Measurements from ENCODE around the gene DTX3. TPM values are rescaled to one million over a fixed set of nuclear protein-coding genes. Genes with fewer than 3 reads are reported as not detected.

Gene DTX3
- total and polyA plus RNA-seq, 3 experiments from 2014 or later, result 7.2 to 18.3 (median 16.7) TPM

- peaks cover 29% of the 10 kb centered on the region for H3K4me1 ChIP-seq (ENCODE audit: insufficient read depth, low read length)
- no peak for DNase-seq
- ChIA-PET CTCF (interaction anchor here (0.8 to 3.0 kb wide), 3 partner anchors 16 to 22 kb away, joined by 3 to 12 read pairs (median 4); no protein-coding TSS in a partner anchor), POLR2A (no interaction called here)
- H3K4me3 ChIP-seq (ENCODE audit: low read length), result peak overlapping the region; percentile 69
- H3K9me3 Mint-ChIP-seq, result no peaks in the 10 kb centered on the region
- peaks cover 12% of the 10 kb centered on the region for H3K36me3 ChIP-seq (ENCODE audit: insufficient read depth, low read length)
- no peaks in the 10 kb centered on the region for H3K27me3 ChIP-seq (ENCODE audit: insufficient read depth, low read length, poor library complexity, severe bottlenecking)
- peaks cover 0 to 44% (median 21%) of the 10 kb centered on the region in 3 donors for H3K36me3 Mint-ChIP-seq
- H3K9me3 ChIP-seq (ENCODE audit: low read length), result no peaks in the 10 kb centered on the region
- H3K27me3 Mint-ChIP-seq, result peaks cover 0 to under 1% of the 10 kb centered on the region in 2 donors
- no peak overlapping the region for H3K27ac ChIP-seq (ENCODE audit: low read depth, low read length)
- peak overlapping the region in 6 of 8 donors; percentile 80 to 96 (median 90) for H3K27ac Mint-ChIP-seq
- peaks cover 32 to 43% (median 37%) of the 10 kb centered on the region in 3 donors for H3K4me1 Mint-ChIP-seq
- H3K4me3 Mint-ChIP-seq, result peak overlapping the region; percentile 85 to 94 (median 88)
Observed at GRCh38 chr12:57604992-57605810, 577 bp downstream of the DTX3 start.

GRCh38 chr12:57605811-57606311, 1.2 kb downstream of the DTX3 start:
- no peak for DNase-seq
- ChIA-PET CTCF (interaction anchor here (0.6 to 3.0 kb wide), 4 partner anchors 13 to 165 kb away, joined by 3 to 12 read pairs (median 4); no protein-coding TSS in a partner anchor), POLR2A (interaction anchor here (0.6 kb wide), 1 partner anchor 27 kb away, joined by 3 read pairs; the partner anchor contains the start of gene B4GALNT1)
- H3K4me3 Mint-ChIP-seq, result peak overlapping the region; percentile 73 to 90 (median 88)
- Histone ChIP-seq H3K27me3 (ENCODE audit: insufficient read depth, low read length, poor library complexity, severe bottlenecking) (no peaks in the 10 kb centered on the region), H3K4me3 (ENCODE audit: low read length) (no peak overlapping the region), H3K9me3 (ENCODE audit: low read length) (no peaks in the 10 kb centered on the region), H3K36me3 (ENCODE audit: insufficient read depth, low read length) (peaks cover 10% of the 10 kb centered on the region), H3K4me1 (ENCODE audit: insufficient read depth, low read length) (peaks cover 36% of the 10 kb centered on the region), H3K27ac (ENCODE audit: low read depth, low read length) (no peak overlapping the region)
- peaks cover 0 to 37% (median 18%) of the 10 kb centered on the region in 3 donors for H3K36me3 Mint-ChIP-seq
- H3K27ac Mint-ChIP-seq, result peak overlapping the region in 5 of 8 donors; percentile 34 to 96 (median 88)
- peaks cover 36 to 49% (median 44%) of the 10 kb centered on the region in 3 donors for H3K4me1 Mint-ChIP-seq
- peaks cover 3 to 4% of the 10 kb centered on the region in 2 donors for H3K27me3 Mint-ChIP-seq
- no peaks in the 10 kb centered on the region for H3K9me3 Mint-ChIP-seq

GRCh38 chr12:57606399-57606798, 1.8 kb downstream of the DTX3 start:
- H3K27me3 ChIP-seq (ENCODE audit: insufficient read depth, low read length, poor library complexity, severe bottlenecking), result no peaks in the 10 kb centered on the region
- peaks cover 39% of the 10 kb centered on the region for H3K4me1 ChIP-seq (ENCODE audit: insufficient read depth, low read length)
- no peak overlapping the region for H3K4me3 ChIP-seq (ENCODE audit: low read length)
- peaks cover 0 to 32% (median 13%) of the 10 kb centered on the region in 3 donors for H3K36me3 Mint-ChIP-seq
- ChIA-PET CTCF (interaction anchor here (0.6 to 3.0 kb wide), 4 partner anchors 13 to 165 kb away, joined by 3 to 12 read pairs (median 3); no protein-coding TSS in a partner anchor), POLR2A (interaction anchor here (0.6 kb wide), 1 partner anchor 26 kb away, joined by 3 read pairs; the partner anchor contains the start of gene B4GALNT1)
- no peaks in the 10 kb centered on the region for H3K9me3 ChIP-seq (ENCODE audit: low read length)
- peaks cover 4% of the 10 kb centered on the region in 2 donors for H3K27me3 Mint-ChIP-seq
- DNase-seq, result no peak
- H3K27ac Mint-ChIP-seq, result peak overlapping the region in 5 of 8 donors; percentile 11 to 83 (median 55)
- no peaks in the 10 kb centered on the region for H3K9me3 Mint-ChIP-seq
- no peak overlapping the region for H3K27ac ChIP-seq (ENCODE audit: low read depth, low read length)
- H3K4me3 Mint-ChIP-seq, result peak overlapping the region in 6 of 7 donors; percentile 44 to 90 (median 86)
- peaks cover 36 to 51% (median 44%) of the 10 kb centered on the region in 3 donors for H3K4me1 Mint-ChIP-seq
- H3K36me3 ChIP-seq (ENCODE audit: insufficient read depth, low read length), result peaks cover 4% of the 10 kb centered on the region

GRCh38 chr12:57606821-57607220, 2.2 kb downstream of the DTX3 start:
- Histone ChIP-seq H3K27me3 (ENCODE audit: insufficient read depth, low read length, poor library complexity, severe bottlenecking) (no peaks in the 10 kb centered on the region), H3K9me3 (ENCODE audit: low read length) (no peaks in the 10 kb centered on the region), H3K36me3 (ENCODE audit: insufficient read depth, low read length) (peaks cover under 1% of the 10 kb centered on the region), H3K27ac (ENCODE audit: low read depth, low read length) (no peak overlapping the region), H3K4me3 (ENCODE audit: low read length) (no peak overlapping the region), H3K4me1 (ENCODE audit: insufficient read depth, low read length) (peaks cover 39% of the 10 kb centered on the region)
- Mint-ChIP-seq H3K27me3 (peaks cover 4% of the 10 kb centered on the region in 2 donors), H3K27ac (peak overlapping the region in 1 of 8 donors; percentile 15), H3K9me3 (no peaks in the 10 kb centered on the region), H3K4me1 (peaks cover 36 to 53% (median 44%) of the 10 kb centered on the region in 3 donors), H3K4me3 (peak overlapping the region in 4 of 7 donors; percentile 6 to 90 (median 60)), H3K36me3 (peaks cover 0 to 28% (median 10%) of the 10 kb centered on the region in 3 donors)
- no peak for DNase-seq
- POLR2A ChIA-PET, result no interaction called here
- CTCF ChIA-PET, result interaction anchor here (1.1 to 3.0 kb wide), 3 partner anchors 14 to 27 kb away, joined by 3 to 12 read pairs (median 3); no protein-coding TSS in a partner anchor

GRCh38 chr12:57607958-57608663, 3.5 kb downstream of the DTX3 start:
- peaks cover 4 to 17% of the 10 kb centered on the region in 2 donors for H3K27me3 Mint-ChIP-seq
- Histone ChIP-seq H3K9me3 (ENCODE audit: low read length) (no peaks in the 10 kb centered on the region), H3K27ac (ENCODE audit: low read depth, low read length) (no peak overlapping the region), H3K4me1 (ENCODE audit: insufficient read depth, low read length) (peaks cover 35% of the 10 kb centered on the region), H3K36me3 (ENCODE audit: insufficient read depth, low read length) (no peaks in the 10 kb centered on the region), H3K27me3 (ENCODE audit: insufficient read depth, low read length, poor library complexity, severe bottlenecking) (peaks cover 4% of the 10 kb centered on the region), H3K4me3 (ENCODE audit: low read length) (no peak overlapping the region)
- peak overlapping the region in 4 of 8 donors; percentile 1 to 64 (median 40) for H3K27ac Mint-ChIP-seq
- peaks cover 0 to 18% (median 6%) of the 10 kb centered on the region in 3 donors for H3K36me3 Mint-ChIP-seq
- no peak for DNase-seq
- ChIA-PET CTCF (interaction anchor here (0.7 to 3.0 kb wide), 5 partner anchors 24 to 331 kb away, joined by 3 to 12 read pairs (median 3); no protein-coding TSS in a partner anchor), POLR2A (no interaction called here)
- peaks cover 30 to 49% (median 36%) of the 10 kb centered on the region in 3 donors for H3K4me1 Mint-ChIP-seq
- peak overlapping the region in 1 of 7 donors; percentile 69 for H3K4me3 Mint-ChIP-seq
- no peaks in the 10 kb centered on the region for H3K9me3 Mint-ChIP-seq

- CTCF ChIA-PET, result interaction anchor here (1.4 kb wide), 1 partner anchor 25 kb away, joined by 7 read pairs; no protein-coding TSS in a partner anchor
- Mint-ChIP-seq H3K4me1 (peaks cover 19 to 37% (median 25%) of the 10 kb centered on the region in 3 donors), H3K27me3 (peaks cover 4 to 21% of the 10 kb centered on the region in 2 donors), H3K4me3 (peak overlapping the region in 1 of 7 donors; percentile 69), H3K27ac (no peak overlapping the region), H3K9me3 (no peaks in the 10 kb centered on the region), H3K36me3 (peaks cover 0 to 18% (median 6%) of the 10 kb centered on the region in 3 donors)
- Histone ChIP-seq H3K36me3 (ENCODE audit: insufficient read depth, low read length) (no peaks in the 10 kb centered on the region), H3K27me3 (ENCODE audit: insufficient read depth, low read length, poor library complexity, severe bottlenecking) (peaks cover 4% of the 10 kb centered on the region), H3K4me1 (ENCODE audit: insufficient read depth, low read length) (peaks cover 23% of the 10 kb centered on the region), H3K4me3 (ENCODE audit: low read length) (no peak overlapping the region), H3K9me3 (ENCODE audit: low read length) (no peaks in the 10 kb centered on the region), H3K27ac (ENCODE audit: low read depth, low read length) (no peak overlapping the region)
- DNase-seq, result no peak
- POLR2A ChIA-PET, result interaction anchor here (2.3 kb wide), 1 partner anchor 18 kb away, joined by 6 read pairs; the partner anchor contains the start of gene PIP4K2C
Observed at GRCh38 chr12:57609101-57609780, 4.6 kb downstream of the DTX3 start.
